Lung (tissue), 12 donors: Measurements from ENCODE around the gene ALG14. TPM values are rescaled to one million over a fixed set of nuclear protein-coding genes. Genes with fewer than 3 reads are reported as not detected.

Experiments used
- ATAC-seq: fragments of 200-7000 bp; cut with Tn5 transposase; one replicate; pipeline ENCODE4 v1.9.1; 2020; ENCODE audit warnings: moderate number of reproducible peaks; ENCODE audit not compliant: insufficient read depth, low FRiP score
- DNase-seq, 3 donors: peaks; one replicate each; pipeline ENCODE4 v3.0.0-alpha.2; 2013 to 2017
- H3K27ac ChIP-seq, 2 donors: one replicate each; pipeline ENCODE4 v1.5.1; 2013; ENCODE audit warnings: mild to moderate bottlenecking in 2 of 2, moderate library complexity in 2 of 2, control low read depth in 1 of 2, inconsistent platforms in 1 of 2, low read depth in 1 of 2, low read length in 1 of 2
- H3K27me3 ChIP-seq, 3 donors: one replicate each; pipeline ENCODE4 v1.5.1; 2013; ENCODE audit warnings: low read length in 2 of 3; ENCODE audit not compliant: control insufficient read depth in 3 of 3, insufficient read depth in 3 of 3
- H3K36me3 ChIP-seq, 4 donors: one replicate each; pipeline ENCODE4 v1.5.1; 2013; ENCODE audit warnings: low read length in 4 of 4, mild to moderate bottlenecking in 1 of 4, moderate library complexity in 1 of 4; ENCODE audit not compliant: control insufficient read depth in 4 of 4, insufficient read depth in 4 of 4
- H3K4me1 ChIP-seq, 5 donors: one replicate each; pipeline ENCODE4 v1.5.1; 2013; ENCODE audit warnings: low read length in 5 of 5, mild to moderate bottlenecking in 2 of 5, moderate library complexity in 1 of 5; ENCODE audit not compliant: control insufficient read depth in 5 of 5, insufficient read depth in 5 of 5
- H3K4me3 ChIP-seq: one replicate; pipeline ENCODE4 v1.5.1; 2013; ENCODE audit warnings: mild to moderate bottlenecking, control low read depth, moderate library complexity
- H3K9ac ChIP-seq, 2 donors: one replicate each; pipeline ENCODE4 v1.5.1; 2013; ENCODE audit warnings: low read length in 2 of 2, control low read depth in 1 of 2; ENCODE audit not compliant: insufficient read depth in 1 of 2
- H3K9me3 ChIP-seq, 4 donors: one replicate each; pipeline ENCODE4 v1.5.1; 2013; ENCODE audit warnings: low read length in 3 of 4, mild to moderate bottlenecking in 1 of 4, moderate library complexity in 1 of 4; ENCODE audit not compliant: control insufficient read depth in 4 of 4, insufficient read depth in 3 of 4
- WGBS, 2 donors: extraction: QIAGEN DNeasy Blood & Tissue Kit; methylation state at CpG; one replicate each; pipeline ENCODE4 v1.1.7; 2013; 5-methylcytosine and 5-hydroxymethylcytosine counted together
- polyA plus RNA-seq, 2 donors: library from polyadenylated mRNA; stranded (reverse); fragments of 200-250 nt; gene quantifications; one replicate each; pipeline ENCODE4 v1.2.1, GENCODE V29; 2013
- total RNA-seq, 2 donors: library from RNA; depleted of rRNA in 1 of 2; stranded (reverse); fragments of >200 nt in 1 of 2; gene quantifications; one replicate each; pipeline ENCODE4 v1.2.1, GENCODE V29; 2014 to 2021
- TF ChIP-seq, protein P1 (sequence below): IDR thresholded peaks from 2 replicates; pipeline ENCODE4 v1.5.1; 2012; ENCODE audit warnings: mild to moderate bottlenecking; ENCODE audit errors: control extremely low read depth, extremely low read depth
- donor health status: control.
- donor health status: control.
- donor health status: Bipolar disorder and iron deficiency.
- donor health status: healthy.
- donor health status: DM: yes; HTN: yes; CAD: no.

The ALG14 gene
- total and polyA plus RNA-seq, 4 donors: 0.97 to 7.5 (median 1.6) TPM

DNA sequence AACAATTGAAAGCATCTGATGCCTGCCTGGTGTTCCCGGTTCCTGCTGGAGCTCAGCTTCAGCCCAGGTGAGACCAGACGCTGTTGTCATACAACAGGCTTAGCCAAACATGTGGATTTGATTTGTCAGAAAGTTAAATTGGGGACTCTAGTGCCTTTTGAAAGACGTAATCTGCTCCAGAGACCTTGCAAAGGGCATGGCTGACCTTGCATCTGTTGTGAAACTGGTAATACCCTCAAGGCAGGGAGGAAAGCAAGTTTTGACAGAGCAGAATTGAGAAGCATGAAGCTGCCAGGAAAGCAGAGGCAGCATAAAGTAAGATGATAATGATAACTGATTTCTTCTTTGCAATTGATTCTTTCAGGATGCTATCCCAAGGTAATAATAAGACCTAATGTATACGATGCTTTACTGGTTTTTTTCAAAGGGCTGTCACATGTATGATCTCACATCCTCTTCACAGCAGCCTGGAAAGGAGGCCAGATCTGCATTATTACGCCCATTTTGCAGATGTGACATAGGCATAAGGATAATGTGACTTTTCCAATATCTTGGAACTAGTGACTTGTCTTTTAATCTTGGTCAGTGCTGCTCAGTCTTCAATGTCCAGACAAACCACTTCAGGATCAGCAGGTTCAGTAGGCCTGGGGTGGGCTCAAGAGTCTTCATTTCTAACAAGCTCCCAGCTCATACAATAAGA lies 121.1 kb downstream of the ALG14 start:
- Histone ChIP-seq H3K4me3 (no peak overlapping the region), H3K27me3 (no peaks in the 10 kb centered on the region), H3K36me3 (no peaks in the 10 kb centered on the region), H3K27ac (peak overlapping the region in 1 of 2 donors; percentile 31), H3K9me3 (no peaks in the 10 kb centered on the region), H3K9ac (no peak overlapping the region), H3K4me1 (peaks cover 4 to 14% (median 10%) of the 10 kb centered on the region in 5 donors)
- TF ChIP-seq, protein P1, sequence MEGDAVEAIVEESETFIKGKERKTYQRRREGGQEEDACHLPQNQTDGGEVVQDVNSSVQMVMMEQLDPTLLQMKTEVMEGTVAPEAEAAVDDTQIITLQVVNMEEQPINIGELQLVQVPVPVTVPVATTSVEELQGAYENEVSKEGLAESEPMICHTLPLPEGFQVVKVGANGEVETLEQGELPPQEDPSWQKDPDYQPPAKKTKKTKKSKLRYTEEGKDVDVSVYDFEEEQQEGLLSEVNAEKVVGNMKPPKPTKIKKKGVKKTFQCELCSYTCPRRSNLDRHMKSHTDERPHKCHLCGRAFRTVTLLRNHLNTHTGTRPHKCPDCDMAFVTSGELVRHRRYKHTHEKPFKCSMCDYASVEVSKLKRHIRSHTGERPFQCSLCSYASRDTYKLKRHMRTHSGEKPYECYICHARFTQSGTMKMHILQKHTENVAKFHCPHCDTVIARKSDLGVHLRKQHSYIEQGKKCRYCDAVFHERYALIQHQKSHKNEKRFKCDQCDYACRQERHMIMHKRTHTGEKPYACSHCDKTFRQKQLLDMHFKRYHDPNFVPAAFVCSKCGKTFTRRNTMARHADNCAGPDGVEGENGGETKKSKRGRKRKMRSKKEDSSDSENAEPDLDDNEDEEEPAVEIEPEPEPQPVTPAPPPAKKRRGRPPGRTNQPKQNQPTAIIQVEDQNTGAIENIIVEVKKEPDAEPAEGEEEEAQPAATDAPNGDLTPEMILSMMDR: no peak
- DNase-seq (no peak), ATAC-seq (no peak)
- 89 to 95% methylated on average over 5 of the region's 5 CpGs for WGBS, 2 donors

DNA sequence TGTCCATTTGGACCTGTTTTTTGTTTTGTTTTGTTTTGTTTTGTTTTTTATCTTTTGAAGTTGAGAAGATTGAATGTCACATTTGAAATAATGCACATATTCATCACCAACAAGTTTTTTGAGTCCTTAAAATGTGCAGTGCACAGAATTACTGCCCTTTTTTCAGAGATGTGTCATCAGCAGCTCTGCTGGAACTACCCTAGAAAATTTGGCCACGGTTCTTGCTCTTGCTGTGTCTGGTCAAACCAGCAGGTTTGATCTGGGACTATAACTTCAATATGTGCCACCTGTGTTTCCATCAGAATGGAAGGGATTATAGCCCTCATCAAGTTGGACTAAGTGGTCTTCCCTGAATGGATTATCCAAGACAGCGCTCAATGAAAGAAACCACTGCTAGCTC lies 121.7 kb downstream of the ALG14 start:
- H3K36me3 ChIP-seq: no peaks in the 10 kb centered on the region
- peaks cover 4 to 14% (median 10%) of the 10 kb centered on the region in 5 donors for H3K4me1 ChIP-seq
- no peak overlapping the region for H3K27ac ChIP-seq
- ATAC-seq: no peak
- H3K27me3 ChIP-seq: no peaks in the 10 kb centered on the region
- no peaks in the 10 kb centered on the region for H3K9me3 ChIP-seq
- WGBS, 2 donors: 71 to 94% methylated on average over 2 of the region's 2 CpGs
- no peak overlapping the region for H3K4me3 ChIP-seq
- no peak overlapping the region for H3K9ac ChIP-seq
- TF ChIP-seq, protein P1: no peak
- no peak for DNase-seq

- 72 to 85% methylated on average over 4 of the region's 4 CpGs for WGBS, 2 donors
- no peaks in the 10 kb centered on the region for H3K27me3 ChIP-seq
- H3K27ac ChIP-seq: no peak overlapping the region
- no peak overlapping the region for H3K4me3 ChIP-seq
- H3K9ac ChIP-seq: no peak overlapping the region
- no peaks in the 10 kb centered on the region for H3K9me3 ChIP-seq
- DNase-seq (peak in 1 of 3 donors; percentile 36), ATAC-seq (no peak)
- TF ChIP-seq, protein P1: no peak
- H3K4me1 ChIP-seq: peaks cover 4 to 14% (median 9%) of the 10 kb centered on the region in 5 donors
- no peaks in the 10 kb centered on the region for H3K36me3 ChIP-seq
Measured at GRCh38 chr1:94949681-94950661, 122.8 kb downstream of the ALG14 start.
